DMS53 treated with DMSO at 0.1 percent for 48 hours (cell line): Measurements from ENCODE around the gene CLASP2.

ENCODE experiments used
- DNase-seq: peaks from one replicate; lab custom pipeline; 2025; ENCODE audit not compliant: unreplicated experiment; lab: John Stamatoyannopoulos, UW

Gene CLASP2

GRCh38 chr3:33639889-33640288, 78.2 kb downstream of the CLASP2 start:
- DNase-seq: no peak

- no peak for DNase-seq
These were observed 80.6 kb downstream of the CLASP2 start for GRCh38 chr3:33637482-33637881.

DNA sequence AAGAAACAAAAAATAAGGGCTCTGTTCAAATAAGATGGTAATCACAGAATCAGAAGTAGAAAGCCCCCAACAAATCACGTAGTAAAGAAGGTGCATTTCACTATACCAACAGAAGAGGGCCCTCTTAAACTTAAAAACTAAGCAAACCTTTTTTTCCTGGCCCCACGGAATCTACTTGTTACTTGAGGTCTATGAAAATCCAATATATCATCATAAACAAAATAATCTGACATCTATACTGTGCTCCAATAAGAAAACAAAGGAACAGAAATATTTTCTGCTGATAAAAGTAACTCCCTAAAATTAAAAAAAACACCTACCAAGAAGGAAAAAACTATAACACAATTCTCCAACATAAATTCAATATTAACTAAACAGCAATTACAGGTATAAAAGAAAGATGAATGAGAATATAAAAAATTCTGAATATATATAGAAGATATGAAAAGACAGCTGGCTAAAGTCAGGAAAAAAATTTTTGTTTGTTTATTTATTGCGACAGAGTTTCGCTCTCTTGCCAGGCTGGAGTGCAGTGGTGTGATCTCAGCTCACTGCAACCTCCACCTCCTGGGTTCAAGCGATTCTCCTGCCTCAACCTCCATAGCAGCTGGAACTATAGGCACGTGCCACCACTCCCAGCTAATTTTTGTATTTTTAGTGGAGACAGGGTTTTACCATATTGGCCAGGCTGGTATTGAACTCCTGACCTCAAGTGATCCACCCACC, 81.8 kb downstream of the CLASP2 start:
- peak; percentile 25 for DNase-seq

- DNase-seq: no peak
These were observed 83.8 kb downstream of the CLASP2 start for GRCh38 chr3:33634262-33634661.

GRCh38 chr3:33629219-33629618, 88.8 kb downstream of the CLASP2 start:
- DNase-seq: no peak

DNA sequence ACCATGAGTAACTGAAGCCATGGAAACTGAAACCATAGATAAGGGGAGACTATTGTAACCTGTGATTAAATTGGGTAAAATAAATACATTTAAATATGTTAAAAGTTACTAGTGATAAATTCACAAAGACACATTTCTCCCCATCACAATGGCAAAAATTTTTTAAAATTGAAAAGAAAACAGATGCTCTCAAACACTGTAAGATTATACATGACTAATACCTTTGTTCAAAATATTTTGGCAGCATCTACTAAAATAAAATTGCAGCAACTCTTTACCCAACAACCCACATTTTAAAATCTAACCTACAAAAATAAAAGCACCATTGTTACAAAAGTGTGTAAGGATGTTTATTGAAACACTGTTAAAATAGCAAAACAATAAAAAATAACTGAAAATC, 93.3 kb downstream of the CLASP2 start:
- no peak for DNase-seq

DNA sequence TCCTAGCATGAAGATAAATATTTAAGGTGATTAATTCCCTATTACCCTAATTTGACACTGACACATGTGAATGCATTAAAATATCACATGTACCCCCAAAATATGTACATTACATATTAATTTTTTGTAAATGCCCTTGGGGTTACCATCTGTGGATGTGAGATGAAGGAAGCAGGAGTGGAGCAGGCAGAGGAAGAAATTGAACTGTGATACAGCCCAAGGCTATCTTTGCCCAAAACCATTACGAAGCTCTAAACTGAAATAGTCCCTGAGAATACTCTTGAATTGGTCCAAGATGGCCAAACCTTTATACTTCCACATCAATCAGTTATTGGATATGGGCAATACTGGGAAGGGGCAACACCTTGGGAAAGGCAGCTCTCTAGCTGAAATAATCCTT, 105.0 kb downstream of the CLASP2 start:
- no peak for DNase-seq

DNA sequence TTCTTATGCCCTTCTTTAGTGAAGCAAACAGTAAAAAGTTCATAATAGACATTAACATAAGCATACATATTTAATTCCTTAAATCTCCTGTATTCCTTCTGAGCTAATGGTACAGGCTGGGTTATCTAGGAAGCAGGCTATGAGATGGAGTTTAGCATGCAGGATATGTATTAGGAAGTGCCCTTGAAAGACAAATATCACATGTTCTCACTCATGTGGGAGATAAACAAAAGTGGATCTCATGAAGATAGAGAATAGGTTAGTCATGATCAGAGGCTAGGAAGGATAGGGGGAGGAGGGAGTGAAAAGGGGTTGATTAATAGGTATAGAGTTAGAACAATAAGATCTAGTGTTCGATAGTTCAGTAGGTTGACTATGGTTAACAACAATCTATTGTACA, 105.4 kb downstream of the CLASP2 start:
- no peak for DNase-seq

DNA sequence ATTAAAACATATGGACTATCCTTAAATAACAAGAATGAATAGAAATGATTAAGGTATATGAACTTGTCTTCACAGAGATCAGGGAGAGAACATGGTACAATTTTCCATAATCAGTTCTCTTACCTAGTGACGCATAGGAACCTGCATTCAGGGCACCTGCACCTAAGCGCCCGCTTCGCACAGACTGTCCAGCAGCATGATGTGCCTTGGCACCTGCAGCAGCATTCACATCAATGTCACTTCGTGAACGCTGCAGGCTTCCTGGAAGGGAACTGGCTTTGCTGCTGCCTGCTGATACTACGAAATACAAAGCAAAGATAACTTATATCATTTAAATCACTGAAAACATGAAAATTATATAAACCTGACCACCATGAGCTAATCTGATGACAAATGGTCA, 115.2 kb downstream of the CLASP2 start:
- DNase-seq: no peak

- DNase-seq: no peak
These were observed 120.8 kb downstream of the CLASP2 start for GRCh38 chr3:33597257-33597689.

DNA sequence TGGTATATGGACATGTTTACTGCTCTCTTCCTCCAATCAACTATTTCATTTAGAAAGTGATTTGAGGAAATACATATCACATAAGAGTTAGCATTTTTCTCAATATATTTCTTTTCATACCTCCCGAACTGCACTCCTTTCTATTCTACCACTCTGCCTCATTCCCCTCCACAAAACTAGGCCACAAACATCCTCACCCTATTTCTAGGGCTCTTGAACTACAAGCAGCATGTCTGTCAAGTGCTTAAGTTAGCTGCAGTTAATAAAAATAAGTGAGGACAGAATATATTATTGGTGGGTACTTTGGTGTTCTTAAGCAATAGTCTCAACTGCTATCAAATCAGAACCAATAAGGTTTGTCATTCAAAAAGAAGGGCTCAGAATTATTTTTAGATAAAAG, 125.1 kb downstream of the CLASP2 start:
- DNase-seq: no peak

- no peak for DNase-seq
These were observed 127.5 kb downstream of the CLASP2 start for GRCh38 chr3:33590541-33590940.

- DNase-seq: no peak
These were observed 131.7 kb downstream of the CLASP2 start for GRCh38 chr3:33586402-33586801.

GRCh38 chr3:33582234-33582633, 135.8 kb downstream of the CLASP2 start:
- no peak for DNase-seq

GRCh38 chr3:33581666-33582065, 136.4 kb downstream of the CLASP2 start:
- no peak for DNase-seq

GRCh38 chr3:33579840-33580239, 138.2 kb downstream of the CLASP2 start:
- DNase-seq: no peak

DNA sequence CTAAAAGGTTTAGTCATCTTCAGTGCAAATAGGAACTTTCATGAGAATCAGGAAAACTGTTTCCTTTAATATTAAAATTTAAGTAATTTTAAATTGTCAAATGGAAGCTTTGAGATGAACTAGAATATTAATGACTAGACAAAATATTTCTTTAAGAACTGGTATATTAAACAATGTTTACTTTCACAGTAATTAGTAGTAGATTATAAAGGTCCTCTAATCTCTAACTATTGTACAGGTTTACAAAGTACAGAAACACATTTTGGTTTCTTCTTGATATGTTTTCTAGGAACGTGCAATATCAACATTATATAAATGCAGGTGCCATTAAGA, 138.9 kb downstream of the CLASP2 start:
- DNase-seq: no peak

DNA sequence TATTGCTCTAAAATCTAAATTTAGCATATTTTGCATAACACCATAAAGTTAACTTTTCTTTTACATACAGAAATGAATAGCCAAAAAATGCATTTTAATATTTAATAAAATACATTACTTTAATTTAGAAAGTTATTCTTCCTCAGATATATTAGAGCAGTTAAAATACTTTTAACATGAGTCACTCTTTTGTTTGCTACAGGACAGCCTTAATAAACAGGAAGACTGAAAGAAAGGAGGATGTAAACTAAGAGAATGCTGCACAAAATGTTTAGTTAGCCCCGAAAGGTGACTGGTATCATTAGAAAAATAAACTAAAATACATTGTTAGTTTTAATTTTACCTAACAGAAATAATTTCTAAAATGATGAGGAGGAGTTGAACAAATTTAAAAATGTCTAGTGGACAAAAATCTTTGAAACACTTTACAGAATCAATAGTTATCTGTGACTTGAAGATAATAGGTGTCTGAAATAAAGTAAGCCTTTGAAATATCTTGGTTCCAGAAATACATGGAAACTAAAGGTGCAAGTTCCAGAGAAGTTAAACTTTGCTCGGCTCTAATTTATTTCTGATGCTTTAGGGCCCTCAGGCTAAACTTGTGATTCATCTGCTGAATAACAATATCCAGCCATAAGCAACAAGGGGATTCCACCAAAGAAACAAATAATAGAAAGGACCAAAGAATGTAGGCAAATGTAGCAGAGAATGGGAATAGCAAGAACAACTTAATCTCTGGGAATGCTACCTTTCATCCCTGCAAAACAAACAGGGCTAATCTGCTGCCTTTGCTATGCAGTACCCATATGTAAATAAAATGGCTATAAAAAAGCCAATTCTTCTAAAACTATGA, 139.5 kb downstream of the CLASP2 start:
- DNase-seq: no peak

DNA sequence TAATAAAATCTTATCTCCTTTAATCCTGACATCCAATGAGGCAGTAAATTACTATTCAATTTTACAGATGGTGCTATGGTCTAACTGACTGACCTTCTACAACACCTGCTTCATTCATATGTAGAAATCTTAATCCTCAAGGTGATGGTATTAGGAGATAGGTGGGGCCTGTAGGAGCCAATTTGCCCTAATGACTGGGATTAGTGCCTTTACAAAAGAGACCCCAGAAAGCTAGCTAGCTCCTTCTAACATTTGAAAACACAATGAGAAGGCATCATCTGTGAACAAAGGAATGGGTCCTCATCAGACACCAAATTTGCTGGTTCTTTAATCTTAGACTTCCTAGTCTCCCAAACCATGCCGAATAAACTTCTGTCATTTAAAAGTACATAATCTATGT, 140.5 kb downstream of the CLASP2 start:
- no peak for DNase-seq

DNA sequence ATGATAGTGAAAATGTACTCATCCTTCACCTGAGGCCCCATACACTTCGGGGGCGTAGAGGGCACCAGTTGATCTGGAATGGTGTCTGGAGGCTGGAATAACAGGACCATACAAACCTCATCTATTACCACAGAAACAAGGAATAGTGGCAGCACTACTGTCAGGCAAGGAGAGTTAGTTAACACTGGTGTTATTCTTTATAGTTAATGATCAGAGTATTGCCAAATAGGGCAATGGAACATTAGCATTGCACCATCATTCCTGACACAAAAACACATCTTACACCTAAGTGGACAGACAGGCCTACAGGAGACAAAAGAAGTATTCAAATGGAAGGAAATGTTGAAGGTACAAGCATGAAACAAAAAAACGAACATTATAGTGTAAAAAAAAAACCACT, 140.9 kb downstream of the CLASP2 start:
- DNase-seq: no peak

- no peak for DNase-seq
These were observed 142.7 kb downstream of the CLASP2 start for GRCh38 chr3:33575311-33575710.

DNA sequence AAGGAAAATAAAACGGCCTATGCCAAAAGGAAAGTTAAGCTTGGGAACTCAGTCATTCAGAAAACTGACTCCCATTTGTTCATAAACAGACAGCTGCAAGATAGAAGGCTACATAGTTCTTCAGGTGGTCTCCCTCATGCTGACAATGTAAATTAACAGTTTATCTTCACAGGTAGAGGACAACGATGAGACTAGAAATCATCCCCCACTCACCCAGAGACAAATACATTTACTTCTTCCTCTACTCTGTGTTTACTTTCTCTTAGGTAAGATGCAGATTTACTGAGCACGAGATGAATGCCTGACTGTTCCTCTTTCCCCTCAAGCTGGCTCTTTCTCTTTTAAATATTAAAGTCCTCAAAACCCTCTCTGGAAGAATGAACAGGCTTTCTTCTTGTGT, 160.2 kb downstream of the CLASP2 start:
- DNase-seq: no peak

DNA sequence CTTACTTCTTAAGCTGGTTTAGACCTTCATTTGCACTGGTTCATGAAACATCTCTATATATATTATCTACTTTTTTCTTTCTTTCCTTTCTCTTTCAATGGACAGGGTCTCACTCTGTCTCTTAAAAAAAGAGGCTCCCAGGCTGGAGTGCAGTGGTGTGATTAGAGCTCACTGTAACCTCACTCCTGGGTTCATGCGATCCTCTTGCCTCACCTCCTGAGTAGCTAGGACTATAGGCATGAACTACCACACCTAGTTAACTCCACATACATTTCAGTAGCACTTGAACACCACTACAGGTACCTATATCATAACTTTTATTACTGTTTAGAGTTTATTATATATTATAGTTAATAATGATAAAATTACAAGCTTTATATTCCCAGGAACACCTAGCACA, 160.8 kb downstream of the CLASP2 start:
- DNase-seq: no peak
